SK-N-SH treated with all-trans-retinoic acid at 6 μM for 48 hours (cell line): ENCODE measurements around the gene POLD1.

Experiments
- ATAC-seq: fragments of 200-7000 bp; cut with Tn5 transposase; 3 replicates; pipeline ENCODE4 v1.9.1; 2020; ENCODE audit warnings: mild to moderate bottlenecking, moderate library complexity
- ARNTL ChIP-seq: fragments of 450-650 bp; formaldehyde crosslinking; IDR thresholded peaks from 2 replicates; pipeline ENCODE4 v1.5.0; 2020; ENCODE audit warnings: low read depth, mild to moderate bottlenecking, moderate library complexity, borderline replicate concordance
- BACH2 ChIP-seq: fragments of 250-450 bp; sonication (Bioruptor Pico); IDR thresholded peaks from 2 replicates; pipeline ENCODE4 v1.9.0; 2021; ENCODE audit warnings: mild to moderate bottlenecking, borderline replicate concordance
- CSDC2 ChIP-seq: fragments of 250-450 bp; sonication (Bioruptor Pico); IDR thresholded peaks from 2 replicates; pipeline ENCODE4 v1.5.0; 2020; ENCODE audit warnings: mild to moderate bottlenecking, moderate library complexity
- CSRNP3 ChIP-seq: fragments of 250-450 bp; sonication (Bioruptor Pico); IDR thresholded peaks from 2 replicates; pipeline ENCODE4 v1.5.1; 2021; ENCODE audit warnings: mild to moderate bottlenecking, moderate library complexity
- ESRRG ChIP-seq: fragments of 250-450 bp; sonication (Bioruptor Pico); IDR thresholded peaks from 2 replicates; pipeline ENCODE4 v1.6.1; 2021; ENCODE audit warnings: mild to moderate bottlenecking
- GLIS3 ChIP-seq: fragments of 250-450 bp; sonication (Bioruptor Pico); IDR thresholded peaks from 2 replicates; pipeline ENCODE4 v1.5.0; 2020; ENCODE audit warnings: mild to moderate bottlenecking, moderate library complexity
- ISL1 ChIP-seq: fragments of 250-450 bp; sonication (Bioruptor Pico); IDR thresholded peaks from 2 replicates; pipeline ENCODE4 v2.1.2; 2022; ENCODE audit warnings: mild to moderate bottlenecking, moderate library complexity
- OSR1 ChIP-seq: fragments of 250-450 bp; sonication (Bioruptor Pico); IDR thresholded peaks from 2 replicates; pipeline ENCODE4 v1.8.0; 2022; ENCODE audit warnings: moderate library complexity, mild to moderate bottlenecking, inconsistent platforms
- PPARA ChIP-seq: fragments of 250-450 bp; sonication (Bioruptor Pico); IDR thresholded peaks from 2 replicates; pipeline ENCODE4 v1.5.0; 2020; ENCODE audit warnings: mild to moderate bottlenecking, borderline replicate concordance
- RARB ChIP-seq: fragments of 250-450 bp; sonication (Bioruptor Pico); IDR thresholded peaks from 2 replicates; pipeline ENCODE4 v1.8.0; 2021; ENCODE audit warnings: mild to moderate bottlenecking, moderate library complexity
- SNAI2 ChIP-seq: fragments of 250-450 bp; sonication (Bioruptor Pico); IDR thresholded peaks from 2 replicates; pipeline ENCODE4 v1.5.0; 2020; ENCODE audit warnings: mild to moderate bottlenecking, moderate library complexity
- TCF4 ChIP-seq: fragments of 250-450 bp; sonication (Bioruptor Pico); IDR thresholded peaks from 2 replicates; pipeline ENCODE4 v1.8.0; 2021; ENCODE audit warnings: mild to moderate bottlenecking, moderate library complexity, borderline replicate concordance
- TOX ChIP-seq: fragments of 250-450 bp; sonication (Bioruptor Pico); IDR thresholded peaks from 2 replicates; pipeline ENCODE4 v1.8.0; 2021; ENCODE audit warnings: mild to moderate bottlenecking, moderate library complexity, borderline replicate concordance
- ZC3H10 ChIP-seq: fragments of 250-450 bp; sonication (Bioruptor Pico); IDR thresholded peaks from 2 replicates; pipeline ENCODE4 v1.5.1; 2021; ENCODE audit warnings: mild to moderate bottlenecking, moderate library complexity
- ZFP3 ChIP-seq: fragments of 250-450 bp; sonication (Bioruptor Pico); IDR thresholded peaks from 2 replicates; pipeline ENCODE4 v1.5.0; 2020; ENCODE audit warnings: mild to moderate bottlenecking, moderate library complexity
- ZFP30 ChIP-seq: fragments of 450-650 bp; formaldehyde crosslinking; IDR thresholded peaks from 2 replicates; pipeline ENCODE4 v1.5.0; 2022; ENCODE audit warnings: mild to moderate bottlenecking, moderate library complexity
- ZNF565 ChIP-seq: fragments of 450-650 bp; formaldehyde crosslinking; conservative IDR thresholded peaks from 2 replicates; pipeline ENCODE4 v1.5.0; 2020; ENCODE audit warnings: low read depth, mild to moderate bottlenecking, moderate library complexity
- ZNF70 ChIP-seq: fragments of 450-650 bp; formaldehyde crosslinking; IDR thresholded peaks from 2 replicates; pipeline ENCODE4 v1.5.0; 2020; ENCODE audit warnings: mild to moderate bottlenecking, moderate library complexity
- ZNF8 ChIP-seq: fragments of 450-650 bp; formaldehyde crosslinking; IDR thresholded peaks from 2 replicates; pipeline ENCODE4 v1.5.0; 2020; ENCODE audit warnings: mild to moderate bottlenecking, moderate library complexity
- TF ChIP-seq, protein P1 (sequence below): fragments of 250-450 bp; sonication (Bioruptor Pico); IDR thresholded peaks from 2 replicates; pipeline ENCODE4 v1.8.0; 2020; ENCODE audit warnings: mild to moderate bottlenecking, moderate library complexity, borderline replicate concordance
- TF ChIP-seq, protein P2 (sequence below): fragments of 250-450 bp; sonication (Bioruptor Pico); IDR thresholded peaks from 2 replicates; pipeline ENCODE4 v1.8.0; 2021; ENCODE audit warnings: low read depth, mild to moderate bottlenecking, moderate library complexity, borderline replicate concordance

Gene POLD1

GRCh38 chr19:50356691-50357177, 27.4 kb upstream of the POLD1 start:
- ATAC-seq: no peak
- no peak for TF ChIP-seq BACH2 (CRISPR knock-in tag)
- TF ChIP-seq ISL1 (CRISPR knock-in tag): no peak
- TF ChIP-seq ZFP3 (CRISPR knock-in tag): no peak
- TF ChIP-seq TCF4: no peak
- TF ChIP-seq, all 23 proteins: peak for 0

DNA sequence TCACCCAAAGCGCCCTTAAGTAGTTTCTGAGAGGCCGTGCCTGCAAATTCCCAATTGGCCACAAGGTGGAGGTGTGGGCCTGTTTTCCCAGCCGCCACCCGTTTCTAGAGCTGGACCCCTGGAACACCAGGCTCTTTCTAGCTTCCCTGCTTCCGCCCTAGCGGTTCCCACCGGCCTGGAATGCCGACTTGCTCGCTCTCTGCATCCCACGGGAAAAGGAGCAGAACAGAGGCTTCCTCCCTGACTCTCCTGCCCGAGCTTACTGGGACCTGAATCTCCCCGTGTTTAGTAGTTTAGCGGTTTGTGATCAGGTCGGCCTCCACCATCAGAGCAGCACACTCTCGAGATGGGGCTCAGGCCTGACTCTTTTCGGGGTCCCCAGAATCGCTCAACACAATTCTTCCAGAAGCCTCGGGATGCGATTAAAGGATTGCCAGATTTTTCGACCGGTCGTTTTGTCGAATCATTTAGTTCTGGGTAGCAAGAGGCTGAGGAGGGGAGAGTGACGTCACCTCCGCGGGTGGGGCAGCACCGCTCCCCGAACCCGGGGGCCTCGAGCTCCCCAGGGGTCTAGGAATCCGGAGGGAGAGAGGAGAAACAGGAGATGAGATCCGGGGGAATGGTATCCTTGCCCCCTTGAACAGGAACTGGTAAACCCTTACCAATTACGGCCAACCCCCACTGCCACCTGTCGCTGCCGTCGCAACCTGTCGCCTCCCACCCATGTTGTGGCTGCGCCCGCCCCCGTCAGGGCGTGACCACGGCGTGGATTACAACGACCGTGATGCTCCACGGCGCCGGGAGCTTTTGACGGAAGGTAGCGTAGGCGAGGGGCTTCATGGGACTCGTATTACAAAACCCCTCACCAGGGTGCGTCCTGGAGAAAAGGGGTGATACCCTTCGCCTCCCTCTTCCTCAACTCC, 26.7 kb upstream of the POLD1 start:
- peak; percentile 89 for ATAC-seq
- no peak for TF ChIP-seq PPARA (CRISPR knock-in tag)
- no peak for TF ChIP-seq ESRRG (CRISPR knock-in tag)
- TF ChIP-seq, protein P1, sequence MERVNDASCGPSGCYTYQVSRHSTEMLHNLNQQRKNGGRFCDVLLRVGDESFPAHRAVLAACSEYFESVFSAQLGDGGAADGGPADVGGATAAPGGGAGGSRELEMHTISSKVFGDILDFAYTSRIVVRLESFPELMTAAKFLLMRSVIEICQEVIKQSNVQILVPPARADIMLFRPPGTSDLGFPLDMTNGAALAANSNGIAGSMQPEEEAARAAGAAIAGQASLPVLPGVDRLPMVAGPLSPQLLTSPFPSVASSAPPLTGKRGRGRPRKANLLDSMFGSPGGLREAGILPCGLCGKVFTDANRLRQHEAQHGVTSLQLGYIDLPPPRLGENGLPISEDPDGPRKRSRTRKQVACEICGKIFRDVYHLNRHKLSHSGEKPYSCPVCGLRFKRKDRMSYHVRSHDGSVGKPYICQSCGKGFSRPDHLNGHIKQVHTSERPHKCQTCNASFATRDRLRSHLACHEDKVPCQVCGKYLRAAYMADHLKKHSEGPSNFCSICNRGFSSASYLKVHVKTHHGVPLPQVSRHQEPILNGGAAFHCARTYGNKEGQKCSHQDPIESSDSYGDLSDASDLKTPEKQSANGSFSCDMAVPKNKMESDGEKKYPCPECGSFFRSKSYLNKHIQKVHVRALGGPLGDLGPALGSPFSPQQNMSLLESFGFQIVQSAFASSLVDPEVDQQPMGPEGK: no peak; the same call in 1 of the 2 replicates
- no peak for TF ChIP-seq CSRNP3
- no peak for TF ChIP-seq CSDC2 (CRISPR knock-in tag)
- TF ChIP-seq ZFP3 (CRISPR knock-in tag): no peak
- TF ChIP-seq SNAI2 (CRISPR knock-in tag): no peak
- TF ChIP-seq GLIS3: no peak
- no peak for TF ChIP-seq RARB
- TF ChIP-seq ZNF70 (CRISPR knock-in tag): no peak

- TF ChIP-seq TCF4 (no peak), ISL1 (CRISPR knock-in tag) (no peak), ZFP30 (CRISPR knock-in tag) (no peak), ZNF565 (CRISPR knock-in tag) (no peak), CSDC2 (CRISPR knock-in tag) (no peak), TOX (CRISPR knock-in tag) (no peak), OSR1 (CRISPR knock-in tag) (no peak), ARNTL (CRISPR knock-in tag) (no peak)
- TF ChIP-seq, protein P2, sequence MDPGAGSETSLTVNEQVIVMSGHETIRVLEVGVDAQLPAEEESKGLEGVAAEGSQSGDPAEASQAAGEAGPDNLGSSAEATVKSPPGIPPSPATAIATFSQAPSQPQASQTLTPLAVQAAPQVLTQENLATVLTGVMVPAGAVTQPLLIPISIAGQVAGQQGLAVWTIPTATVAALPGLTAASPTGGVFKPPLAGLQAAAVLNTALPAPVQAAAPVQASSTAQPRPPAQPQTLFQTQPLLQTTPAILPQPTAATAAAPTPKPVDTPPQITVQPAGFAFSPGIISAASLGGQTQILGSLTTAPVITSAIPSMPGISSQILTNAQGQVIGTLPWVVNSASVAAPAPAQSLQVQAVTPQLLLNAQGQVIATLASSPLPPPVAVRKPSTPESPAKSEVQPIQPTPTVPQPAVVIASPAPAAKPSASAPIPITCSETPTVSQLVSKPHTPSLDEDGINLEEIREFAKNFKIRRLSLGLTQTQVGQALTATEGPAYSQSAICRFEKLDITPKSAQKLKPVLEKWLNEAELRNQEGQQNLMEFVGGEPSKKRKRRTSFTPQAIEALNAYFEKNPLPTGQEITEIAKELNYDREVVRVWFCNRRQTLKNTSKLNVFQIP: no peak
- ATAC-seq: no peak
Measured at GRCh38 chr19:50358483-50359327, 25.4 kb upstream of the POLD1 start.

- TF ChIP-seq ZNF8 (CRISPR knock-in tag): no peak
- TF ChIP-seq, protein P2: no peak
- no peak for TF ChIP-seq BACH2 (CRISPR knock-in tag)
- TF ChIP-seq ARNTL (CRISPR knock-in tag): no peak
- TF ChIP-seq PPARA (CRISPR knock-in tag): no peak
- no peak for TF ChIP-seq ZC3H10 (CRISPR knock-in tag)
- no peak for TF ChIP-seq TOX (CRISPR knock-in tag)
- no peak for TF ChIP-seq ZFP3 (CRISPR knock-in tag)
- TF ChIP-seq RARB: no peak
- no peak for TF ChIP-seq ESRRG (CRISPR knock-in tag)
- no peak for TF ChIP-seq ISL1 (CRISPR knock-in tag)
- TF ChIP-seq CSRNP3: no peak
- no peak for TF ChIP-seq ZNF70 (CRISPR knock-in tag)
- TF ChIP-seq CSDC2 (CRISPR knock-in tag): no peak
- TF ChIP-seq SNAI2 (CRISPR knock-in tag): no peak
- no peak for TF ChIP-seq TCF4
- no peak for TF ChIP-seq OSR1 (CRISPR knock-in tag)
- no peak for ATAC-seq
Measured at GRCh38 chr19:50359328-50359818, 24.8 kb upstream of the POLD1 start.
